Breast epithelium (tissue), 4 donors: ENCODE results near the gene PDZD4. TPM values are rescaled to one million over a fixed set of nuclear protein-coding genes. Genes with fewer than 3 reads are reported as not detected.

ENCODE experiments used
- DNase-seq, 2 donors: peaks; one replicate each; pipeline ENCODE4 v3.0.0-alpha.2; 2019; ENCODE audit warnings: low spot score in 2 of 2
- H3K27ac ChIP-seq, 2 donors: fragments of 200-600 bp; sonication (generic) in 1 of 2; one replicate each; pipeline ENCODE4 v1.5.1; 2016 to 2019; ENCODE audit warnings: mild to moderate bottlenecking in 1 of 2
- H3K27me3 ChIP-seq, 2 donors: fragments of 200-600 bp; sonication (generic) in 1 of 2; one replicate each; pipeline versions ENCODE4 v1.5.1 to v1.6.0; 2017 to 2019; ENCODE audit warnings: control low read depth in 1 of 2, mild to moderate bottlenecking in 1 of 2
- H3K36me3 ChIP-seq: fragments of 200-600 bp; one replicate; pipeline ENCODE4 v1.5.1; 2019
- H3K4me1 ChIP-seq, 2 donors: fragments of 200-600 bp; sonication (generic); one replicate each; pipeline ENCODE4 v1.5.1; 2016 to 2019; ENCODE audit warnings: control low read depth in 1 of 2
- H3K4me3 ChIP-seq, 3 donors: fragments of 200-600 bp; sonication (generic); 1 replicate in 2 of 3; 2 replicates in 1 of 3; pipeline ENCODE4 v1.5.1; 2016 to 2019; ENCODE audit warnings: mild to moderate bottlenecking in 3 of 3, moderate library complexity in 2 of 3
- H3K9me3 ChIP-seq, 2 donors: fragments of 200-600 bp; sonication (generic) in 1 of 2; one replicate each; pipeline ENCODE4 v1.5.1; 2016 to 2019; ENCODE audit warnings: control low read depth in 1 of 2
- POLR2A ChIP-seq: fragments of 450-650 bp; IDR thresholded peaks from one replicate; pipeline ENCODE4 v1.6.1; 2016; ENCODE audit warnings: antibody characterized with exemption, mild to moderate bottlenecking, moderate library complexity
- POLR2AphosphoS5 ChIP-seq, 3 donors: sonication (generic); formaldehyde crosslinking; IDR thresholded peaks; one replicate each; pipeline ENCODE4 v1.6.1; 2017; ENCODE audit warnings: antibody characterized with exemption in 3 of 3
- intact Hi-C: fragments of 100-400 bp; cut with DNase I; formaldehyde crosslinking; loops from one replicate; pipeline ENCODE4 v1.15.1; 2023; ENCODE audit warnings: low total_unique reads
- total RNA-seq, 3 donors: library from RNA; depleted of rRNA; stranded (reverse); fragments of >200 nt; gene quantifications; one replicate each; pipeline ENCODE4 v1.1.0, GENCODE V29; 2016
- TF ChIP-seq, protein P1 (sequence below), 3 donors: fragments of 450-650 bp; IDR thresholded peaks; one replicate each; pipeline ENCODE4 v1.5.1; 2016 to 2017; ENCODE audit warnings: antibody characterized with exemption in 3 of 3, mild to moderate bottlenecking in 3 of 3, moderate library complexity in 3 of 3

Gene PDZD4
- total RNA-seq, 3 donors from 2014 or later = 0.80 to 5.6 (median 2.9) TPM

DNA sequence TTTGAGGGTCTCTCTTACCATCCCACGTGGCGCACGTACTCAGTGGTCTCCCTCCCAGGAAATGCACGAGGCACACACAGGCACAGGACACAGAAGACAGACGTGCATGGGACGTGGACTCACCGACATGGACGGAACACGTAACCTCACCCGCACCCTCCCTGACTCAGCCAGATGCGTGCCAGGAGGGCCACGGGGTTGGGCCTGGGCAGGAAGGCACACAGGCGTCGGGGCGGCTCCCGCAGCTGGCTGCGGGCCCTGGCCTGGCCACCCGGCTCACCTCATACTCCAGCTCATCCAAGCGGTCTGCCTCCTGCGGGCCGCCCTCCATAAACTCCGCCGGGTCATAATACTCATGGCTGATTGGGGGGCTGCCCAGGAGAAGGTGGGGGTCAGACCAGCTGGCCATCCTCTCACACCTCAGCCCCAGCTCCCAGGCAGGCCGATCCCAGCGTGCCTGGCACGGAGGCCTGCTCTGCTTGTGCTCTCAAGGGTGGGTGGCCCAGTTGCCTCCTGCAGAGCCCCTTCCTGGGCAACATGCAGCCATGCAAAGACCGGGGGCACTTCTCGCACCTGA is 23.3 kb downstream of the PDZD4 start:
- H3K9me3 ChIP-seq = peaks cover 0 to 7% of the 10 kb centered on the region in 2 donors
- no peaks in the 10 kb centered on the region for H3K4me1 ChIP-seq
- H3K36me3 ChIP-seq = no peaks in the 10 kb centered on the region
- TF ChIP-seq POLR2AphosphoS5 (IDR thresholded peaks at IDR 0.05) = no peak
- TF ChIP-seq, protein P1, sequence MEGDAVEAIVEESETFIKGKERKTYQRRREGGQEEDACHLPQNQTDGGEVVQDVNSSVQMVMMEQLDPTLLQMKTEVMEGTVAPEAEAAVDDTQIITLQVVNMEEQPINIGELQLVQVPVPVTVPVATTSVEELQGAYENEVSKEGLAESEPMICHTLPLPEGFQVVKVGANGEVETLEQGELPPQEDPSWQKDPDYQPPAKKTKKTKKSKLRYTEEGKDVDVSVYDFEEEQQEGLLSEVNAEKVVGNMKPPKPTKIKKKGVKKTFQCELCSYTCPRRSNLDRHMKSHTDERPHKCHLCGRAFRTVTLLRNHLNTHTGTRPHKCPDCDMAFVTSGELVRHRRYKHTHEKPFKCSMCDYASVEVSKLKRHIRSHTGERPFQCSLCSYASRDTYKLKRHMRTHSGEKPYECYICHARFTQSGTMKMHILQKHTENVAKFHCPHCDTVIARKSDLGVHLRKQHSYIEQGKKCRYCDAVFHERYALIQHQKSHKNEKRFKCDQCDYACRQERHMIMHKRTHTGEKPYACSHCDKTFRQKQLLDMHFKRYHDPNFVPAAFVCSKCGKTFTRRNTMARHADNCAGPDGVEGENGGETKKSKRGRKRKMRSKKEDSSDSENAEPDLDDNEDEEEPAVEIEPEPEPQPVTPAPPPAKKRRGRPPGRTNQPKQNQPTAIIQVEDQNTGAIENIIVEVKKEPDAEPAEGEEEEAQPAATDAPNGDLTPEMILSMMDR (IDR thresholded peaks at IDR 0.05) = no peak
- no peak for TF ChIP-seq POLR2A
- no peak overlapping the region for H3K27ac ChIP-seq
- intact Hi-C loops = no loop called here
- DNase-seq = no peak
- H3K27me3 ChIP-seq = peaks cover 0 to 52% of the 10 kb centered on the region in 2 donors
- H3K4me3 ChIP-seq = no peak overlapping the region

DNA sequence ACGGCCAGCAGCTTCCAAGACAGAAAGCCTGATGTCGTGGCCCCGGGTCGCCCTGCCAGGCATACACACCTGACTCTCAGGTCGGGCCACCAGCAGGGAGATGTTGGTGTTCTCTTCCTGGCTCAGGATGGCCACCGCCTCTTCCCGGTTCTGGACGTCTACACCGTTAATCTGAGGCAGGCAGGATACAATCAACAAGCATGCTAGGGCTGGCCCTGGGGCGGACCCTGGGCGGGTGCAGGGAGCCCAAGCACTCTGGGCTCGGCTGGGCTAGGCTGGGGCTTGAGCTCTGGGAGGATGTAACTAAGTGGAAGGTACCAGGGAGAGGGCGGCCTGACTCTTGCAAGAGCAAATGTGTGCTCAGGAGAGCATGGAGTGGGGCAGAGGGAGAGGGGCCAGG is 24.9 kb downstream of the PDZD4 start:
- Histone ChIP-seq H3K9me3 (peaks cover 0 to 7% of the 10 kb centered on the region in 2 donors), H3K4me3 (no peak overlapping the region), H3K4me1 (no peaks in the 10 kb centered on the region), H3K27me3 (peaks cover 0 to 45% of the 10 kb centered on the region in 2 donors), H3K36me3 (no peaks in the 10 kb centered on the region), H3K27ac (no peak overlapping the region)
- TF ChIP-seq POLR2AphosphoS5 (IDR thresholded peaks at IDR 0.05) = no peak
- no peak for TF ChIP-seq POLR2A
- TF ChIP-seq, protein P1 (IDR thresholded peaks at IDR 0.05) = no peak
- intact Hi-C loops = no loop called here
- DNase-seq = no peak

DNA sequence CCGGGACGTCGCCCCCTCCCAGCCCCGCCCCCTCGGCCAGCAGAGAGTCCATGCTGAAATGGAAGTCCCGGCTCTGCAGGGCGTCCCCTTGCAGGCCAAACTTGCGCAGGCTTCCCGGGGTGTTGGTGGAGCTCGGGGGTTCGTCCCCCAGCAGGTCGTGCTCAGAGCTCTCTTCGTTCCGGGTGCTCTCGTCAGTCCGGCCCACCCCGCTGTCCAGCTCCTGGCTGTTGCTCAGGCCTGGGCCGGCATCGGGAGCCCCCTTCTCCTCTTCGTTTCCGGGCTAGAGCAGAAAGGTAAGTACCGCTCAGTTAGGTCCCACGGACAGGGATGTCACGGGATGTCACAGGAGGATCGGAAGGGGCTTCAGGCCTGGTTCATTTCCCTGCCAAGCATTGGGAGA is 25.7 kb downstream of the PDZD4 start:
- TF ChIP-seq, protein P1 (IDR thresholded peaks at IDR 0.05) = no peak
- TF ChIP-seq POLR2AphosphoS5 (IDR thresholded peaks at IDR 0.05) = no peak
- no peak for TF ChIP-seq POLR2A
- DNase-seq = no peak
- Histone ChIP-seq H3K27ac (no peak overlapping the region), H3K27me3 (peaks cover 0 to 43% of the 10 kb centered on the region in 2 donors), H3K9me3 (peaks cover 0 to 7% of the 10 kb centered on the region in 2 donors), H3K4me1 (no peaks in the 10 kb centered on the region), H3K36me3 (no peaks in the 10 kb centered on the region), H3K4me3 (no peak overlapping the region)
- intact Hi-C loops = no loop called here

DNA sequence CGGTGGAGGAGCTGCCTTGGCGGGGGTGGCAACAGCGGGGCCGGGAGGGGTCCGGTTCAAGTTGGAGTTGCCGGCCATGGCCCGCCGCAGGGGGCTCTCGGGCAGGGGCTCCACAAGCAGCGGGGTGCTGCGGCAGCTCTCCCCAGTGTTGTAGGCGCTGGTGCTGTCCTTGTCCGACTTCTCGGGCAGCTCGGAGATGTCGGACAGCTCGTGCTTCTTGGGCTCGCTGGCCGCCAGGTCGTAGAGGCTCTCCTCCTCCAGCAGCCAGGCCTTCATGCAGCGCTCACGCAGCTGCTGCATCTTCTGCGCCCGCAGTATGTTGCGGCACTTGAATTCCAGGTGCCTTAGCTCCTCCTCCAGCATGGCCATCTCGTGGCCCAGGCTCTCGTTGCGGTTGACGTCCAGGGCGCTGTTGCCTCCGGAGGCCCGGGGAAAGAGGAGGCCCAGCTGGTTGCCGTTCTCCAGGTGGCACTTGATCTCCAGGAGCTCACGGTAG is 26.2 kb downstream of the PDZD4 start:
- Histone ChIP-seq H3K4me1 (no peaks in the 10 kb centered on the region), H3K27me3 (peaks cover 0 to 42% of the 10 kb centered on the region in 2 donors), H3K27ac (no peak overlapping the region), H3K36me3 (no peaks in the 10 kb centered on the region), H3K4me3 (no peak overlapping the region), H3K9me3 (peaks cover 0 to 7% of the 10 kb centered on the region in 2 donors)
- TF ChIP-seq, protein P1 (IDR thresholded peaks at IDR 0.05) = no peak
- TF ChIP-seq POLR2AphosphoS5 (IDR thresholded peaks at IDR 0.05) (no peak), POLR2A (no peak)
- intact Hi-C loops = no loop called here
- DNase-seq = no peak

DNA sequence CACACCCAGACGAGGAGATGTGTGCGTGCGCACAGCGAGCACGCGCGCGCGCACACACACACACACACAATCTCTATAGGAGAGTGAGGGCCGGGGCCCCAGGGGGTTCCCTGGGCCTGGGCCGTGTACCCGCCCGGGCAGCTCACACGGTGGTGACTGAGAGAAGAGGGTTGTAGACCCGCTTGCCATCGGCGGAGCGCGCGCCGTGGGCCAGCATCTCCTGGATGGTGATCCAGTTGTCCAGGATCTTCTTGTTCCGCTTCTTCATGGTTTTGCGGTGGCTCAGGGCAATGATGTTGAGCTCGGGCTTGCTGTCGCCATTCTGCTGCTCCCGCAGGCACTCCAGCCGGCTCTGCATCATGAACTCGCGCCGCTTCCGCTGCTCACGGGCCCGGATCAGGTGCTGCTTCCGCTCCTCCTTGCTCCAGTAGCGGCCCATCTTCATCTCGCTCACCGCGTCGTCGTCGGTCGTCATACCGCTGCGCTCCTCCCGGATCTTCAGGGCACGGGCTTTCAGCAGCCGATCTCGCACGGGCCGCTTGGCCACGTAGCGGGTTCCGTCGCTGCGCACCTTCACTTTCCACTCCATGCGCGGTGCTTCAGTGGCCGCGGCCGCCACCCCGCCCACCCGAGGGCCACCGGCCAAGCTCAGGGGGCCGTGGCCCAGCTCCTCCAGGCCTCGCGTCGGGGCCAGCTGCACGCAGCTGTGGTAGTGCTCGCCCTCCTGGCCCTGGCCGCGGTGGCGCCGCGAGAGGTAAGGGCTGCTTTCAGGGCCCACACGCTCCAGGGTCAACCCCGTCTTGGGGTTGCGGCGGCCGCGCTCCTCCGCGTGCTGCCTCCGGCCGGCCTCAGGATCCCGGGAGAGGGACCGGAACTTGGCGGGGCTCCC is 26.9 kb downstream of the PDZD4 start:
- H3K27me3 ChIP-seq = peaks cover 0 to 43% of the 10 kb centered on the region in 2 donors
- intact Hi-C loops = no loop called here
- no peaks in the 10 kb centered on the region for H3K36me3 ChIP-seq
- no peaks in the 10 kb centered on the region for H3K4me1 ChIP-seq
- TF ChIP-seq POLR2A = no peak
- TF ChIP-seq POLR2AphosphoS5 (IDR thresholded peaks at IDR 0.05) = no peak
- TF ChIP-seq, protein P1 (IDR thresholded peaks at IDR 0.05) = no peak
- no peak overlapping the region for H3K27ac ChIP-seq
- H3K9me3 ChIP-seq = peaks cover 0 to 7% of the 10 kb centered on the region in 2 donors
- no peak overlapping the region for H3K4me3 ChIP-seq
- DNase-seq = no peak
